Duodenal mucosa (tissue), 2 donors: Measurements from ENCODE around the gene HAUS1.
"Not testable (repeated sequence)": the region's sequence is repeated elsewhere in the genome, so short reads cannot be mapped to it uniquely, and the experiment has no call there.

ENCODE experiments used
- H3K27ac ChIP-seq: one replicate; pipeline ENCODE4 v1.7.0; 2013; ENCODE audit warnings: low read depth, low read length
- H3K27me3 ChIP-seq, 2 donors: one replicate each; pipeline ENCODE4 v1.7.0; 2013; ENCODE audit warnings: low read length in 2 of 2, control low read depth in 1 of 2; ENCODE audit not compliant: insufficient read depth in 2 of 2, control insufficient read depth in 1 of 2
- H3K36me3 ChIP-seq, 2 donors: one replicate each; pipeline ENCODE4 v1.7.0; 2013; ENCODE audit warnings: low read length in 2 of 2, control low read depth in 1 of 2; ENCODE audit not compliant: insufficient read depth in 2 of 2, control insufficient read depth in 1 of 2
- H3K4me1 ChIP-seq, 2 donors: one replicate each; pipeline ENCODE4 v1.7.0; 2013; ENCODE audit warnings: low read length in 2 of 2, control low read depth in 1 of 2; ENCODE audit not compliant: insufficient read depth in 2 of 2, control insufficient read depth in 1 of 2
- H3K4me3 ChIP-seq, 2 donors: one replicate each; pipeline ENCODE4 v1.7.0; 2013; ENCODE audit warnings: low read length in 2 of 2, low read depth in 1 of 2
- H3K9ac ChIP-seq, 2 donors: one replicate each; pipeline ENCODE4 v1.7.0; 2013; ENCODE audit warnings: low read length in 2 of 2, low read depth in 1 of 2
- H3K9me3 ChIP-seq, 2 donors: one replicate each; pipeline ENCODE4 v1.7.0; 2013; ENCODE audit warnings: low read length in 2 of 2, control low read depth in 1 of 2; ENCODE audit not compliant: control insufficient read depth in 1 of 2

Gene HAUS1

DNA sequence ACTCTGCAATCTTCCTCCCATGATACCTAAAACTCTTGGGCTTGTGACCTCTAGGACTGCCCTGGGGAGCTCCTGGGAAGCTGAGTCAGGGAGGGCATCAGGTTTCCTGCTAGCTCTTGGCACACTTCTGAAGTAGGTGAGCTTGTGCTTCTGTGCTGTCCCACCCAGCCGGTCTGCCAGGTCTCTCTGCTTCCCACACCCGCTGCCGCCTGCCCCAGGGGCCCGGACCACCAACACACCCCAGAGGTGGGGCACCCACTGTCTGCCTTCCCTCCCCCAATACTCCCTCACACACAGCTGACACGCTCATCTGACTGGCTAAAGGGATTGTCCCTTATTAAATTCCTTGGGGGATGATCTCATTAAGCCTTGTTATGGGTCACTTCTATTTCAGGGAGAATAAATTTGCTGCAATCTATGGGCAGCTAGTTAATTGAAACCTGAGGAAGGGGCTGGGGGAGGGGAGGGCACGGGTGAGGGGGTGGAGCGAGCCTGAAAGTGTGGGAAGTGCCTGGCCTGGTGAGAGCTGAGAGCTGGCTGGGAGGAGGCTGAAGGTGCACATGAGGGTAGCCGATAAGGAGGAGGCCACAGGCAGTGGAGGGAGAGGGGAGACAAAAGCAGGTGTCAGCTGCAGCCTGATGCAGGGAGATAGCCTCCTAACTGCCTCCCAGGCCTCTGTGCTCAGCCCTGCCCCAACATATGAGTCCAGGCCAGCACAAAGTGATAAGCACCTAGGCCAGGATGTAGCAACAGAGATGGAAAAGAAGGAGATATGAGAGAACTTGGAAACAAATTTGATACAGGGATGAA lies 48.8 kb downstream of the HAUS1 start:
- H3K27me3 ChIP-seq: no peaks in the 10 kb centered on the region
- H3K36me3 ChIP-seq: no peaks in the 10 kb centered on the region
- H3K9ac ChIP-seq: no peak overlapping the region
- H3K27ac ChIP-seq: no peak overlapping the region
- no peaks in the 10 kb centered on the region for H3K9me3 ChIP-seq
- H3K4me1 ChIP-seq: peaks cover 0 to 2% of the 10 kb centered on the region in 2 donors
- H3K4me3 ChIP-seq: no peak overlapping the region

DNA sequence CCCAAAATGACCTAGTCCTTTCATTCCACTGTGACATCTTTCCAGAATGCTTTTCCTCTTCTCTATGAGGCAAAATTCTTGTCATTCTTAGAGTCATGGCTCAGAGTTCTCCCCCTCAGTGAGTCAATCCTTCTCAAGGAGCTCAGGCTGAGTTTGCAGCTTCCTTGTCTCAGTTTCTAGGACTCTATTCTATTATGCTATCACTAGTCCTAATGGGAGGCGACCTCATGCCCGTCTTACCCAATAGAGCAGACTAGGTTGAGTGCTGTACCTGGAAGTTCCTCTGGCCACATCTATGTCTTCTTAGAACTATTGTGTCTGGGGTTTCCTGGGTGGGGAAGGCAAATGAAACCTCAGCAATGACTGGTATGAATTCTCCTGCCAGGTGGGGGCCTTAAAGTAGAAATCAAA lies 51.5 kb downstream of the HAUS1 start:
- H3K4me3 ChIP-seq: no peak overlapping the region
- no peak overlapping the region for H3K27ac ChIP-seq
- H3K9ac ChIP-seq: no peak overlapping the region
- H3K36me3 ChIP-seq: no peaks in the 10 kb centered on the region
- H3K9me3 ChIP-seq: no peaks in the 10 kb centered on the region
- no peaks in the 10 kb centered on the region for H3K4me1 ChIP-seq
- no peaks in the 10 kb centered on the region for H3K27me3 ChIP-seq

DNA sequence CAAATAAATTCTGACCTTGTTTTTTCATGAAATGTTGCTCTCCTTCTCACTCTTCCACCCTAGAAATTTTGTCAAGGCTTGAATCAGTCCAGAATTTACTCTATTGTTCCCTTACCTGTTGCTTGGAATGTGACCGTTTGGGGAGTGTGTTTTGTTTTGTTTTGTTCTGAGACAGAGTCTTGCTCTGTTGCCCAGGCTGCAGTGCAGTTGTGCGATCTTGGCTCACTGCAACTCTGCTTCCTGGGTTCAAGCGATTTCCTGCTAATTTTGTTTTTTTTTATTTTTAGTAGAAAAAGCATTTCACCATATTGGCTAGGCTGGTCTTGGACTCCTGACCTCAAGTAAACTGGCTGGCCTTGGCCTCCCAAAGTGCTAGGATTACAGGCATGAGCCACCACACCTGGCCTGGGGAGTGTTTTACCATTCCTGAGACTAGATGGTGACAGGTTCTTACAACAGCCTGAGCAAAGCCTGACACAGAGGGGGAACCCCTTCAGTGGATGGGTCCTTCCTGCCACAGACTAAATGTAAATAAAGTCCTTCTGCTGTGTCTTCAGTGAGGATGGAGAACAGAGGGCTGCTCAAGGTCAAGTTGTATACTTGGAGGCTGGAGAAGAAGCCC lies 52.0 kb downstream of the HAUS1 start:
- Histone ChIP-seq H3K9ac (no peak overlapping the region), H3K36me3 (no peaks in the 10 kb centered on the region), H3K4me1 (no peaks in the 10 kb centered on the region), H3K9me3 (no peaks in the 10 kb centered on the region), H3K27me3 (no peaks in the 10 kb centered on the region), H3K27ac (no peak overlapping the region), H3K4me3 (no peak overlapping the region)

DNA sequence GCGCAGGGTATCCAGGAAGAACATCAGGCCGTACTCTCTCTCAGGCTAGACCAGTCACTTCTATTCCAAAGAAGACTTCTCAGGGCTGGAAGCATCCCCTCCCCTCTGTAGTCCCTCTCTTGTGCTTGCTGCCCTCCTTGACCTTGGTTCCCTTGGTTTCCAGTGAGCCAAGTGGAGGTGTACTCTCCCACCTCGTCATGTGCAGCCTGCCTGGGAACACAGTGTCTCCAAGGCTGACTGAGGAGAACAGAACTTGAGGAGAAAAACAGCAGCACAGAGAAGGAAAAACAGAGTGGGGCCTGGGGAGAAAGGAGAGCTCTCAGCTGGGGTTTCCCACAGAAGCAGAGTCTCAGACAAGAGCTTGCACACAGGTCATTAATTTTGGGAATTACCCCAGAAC lies 52.7 kb downstream of the HAUS1 start:
- Histone ChIP-seq H3K4me1 (no peaks in the 10 kb centered on the region), H3K27me3 (no peaks in the 10 kb centered on the region), H3K27ac (no peak overlapping the region), H3K36me3 (no peaks in the 10 kb centered on the region), H3K9me3 (no peaks in the 10 kb centered on the region), H3K4me3 (no peak overlapping the region), H3K9ac (no peak overlapping the region)

DNA sequence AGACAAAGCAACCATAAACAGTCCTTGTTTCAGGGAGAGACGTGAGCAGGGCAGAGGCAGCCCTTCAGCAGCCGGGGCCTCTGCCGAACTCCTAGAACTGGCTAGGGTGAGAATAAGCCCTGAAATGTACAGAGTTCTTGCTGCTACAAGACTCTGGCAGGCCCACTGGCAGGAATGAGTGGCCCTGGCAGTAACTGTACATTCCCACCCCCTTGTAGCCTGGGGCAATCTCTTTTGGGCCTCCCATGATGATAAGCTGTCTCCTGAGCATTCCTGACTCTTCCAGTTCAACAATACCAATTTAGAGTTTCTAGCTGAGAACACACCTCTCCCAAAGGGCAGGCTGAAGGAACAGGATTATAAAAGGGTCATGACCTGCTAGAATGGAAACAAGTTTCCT lies 54.3 kb downstream of the HAUS1 start:
- H3K36me3 ChIP-seq: no peaks in the 10 kb centered on the region
- no peak overlapping the region for H3K9ac ChIP-seq
- H3K27ac ChIP-seq: no peak overlapping the region
- H3K4me3 ChIP-seq: no peak overlapping the region
- no peaks in the 10 kb centered on the region for H3K27me3 ChIP-seq
- no peaks in the 10 kb centered on the region for H3K9me3 ChIP-seq
- H3K4me1 ChIP-seq: no peaks in the 10 kb centered on the region

DNA sequence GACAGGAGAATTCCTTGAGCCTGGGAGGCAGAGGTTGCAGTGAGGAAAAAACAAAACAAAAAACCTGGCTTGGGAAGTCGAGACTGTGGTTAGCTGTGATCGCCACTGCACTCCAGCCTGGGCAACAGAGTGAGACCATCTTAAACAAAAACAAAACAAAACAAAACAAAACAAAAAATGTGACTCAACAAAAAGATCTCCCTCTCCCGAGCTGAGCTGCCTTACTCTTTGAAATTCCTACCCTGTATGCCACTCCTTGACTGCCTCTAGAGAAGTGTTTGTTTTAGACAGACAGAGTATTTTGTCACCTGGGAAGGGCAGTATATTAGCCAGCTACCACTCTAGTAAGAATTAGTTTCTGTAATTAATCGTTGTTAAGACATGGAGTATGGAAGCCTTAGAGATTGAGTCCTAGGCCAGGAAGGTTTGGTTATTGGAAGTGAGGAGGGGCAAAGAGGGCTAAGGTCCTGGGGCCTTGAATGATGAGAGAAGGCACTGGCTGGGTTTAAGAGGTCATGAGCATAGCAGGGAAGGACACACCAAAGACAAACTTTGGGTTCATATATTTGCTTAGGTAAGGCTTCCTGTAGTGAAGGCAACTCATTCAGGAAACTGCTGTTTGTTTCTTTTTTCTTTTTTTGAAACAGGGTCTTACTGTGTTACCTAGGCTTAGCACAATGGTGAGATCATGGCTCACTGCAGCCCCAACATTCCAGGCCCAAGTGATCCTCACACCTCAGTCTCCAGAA lies 56.0 kb downstream of the HAUS1 start:
- Histone ChIP-seq H3K27ac (no peak overlapping the region), H3K27me3 (no peaks in the 10 kb centered on the region), H3K9me3 (no peaks in the 10 kb centered on the region), H3K4me3 (no peak overlapping the region), H3K9ac (no peak overlapping the region), H3K36me3 (no peaks in the 10 kb centered on the region), H3K4me1 (no peaks in the 10 kb centered on the region)

DNA sequence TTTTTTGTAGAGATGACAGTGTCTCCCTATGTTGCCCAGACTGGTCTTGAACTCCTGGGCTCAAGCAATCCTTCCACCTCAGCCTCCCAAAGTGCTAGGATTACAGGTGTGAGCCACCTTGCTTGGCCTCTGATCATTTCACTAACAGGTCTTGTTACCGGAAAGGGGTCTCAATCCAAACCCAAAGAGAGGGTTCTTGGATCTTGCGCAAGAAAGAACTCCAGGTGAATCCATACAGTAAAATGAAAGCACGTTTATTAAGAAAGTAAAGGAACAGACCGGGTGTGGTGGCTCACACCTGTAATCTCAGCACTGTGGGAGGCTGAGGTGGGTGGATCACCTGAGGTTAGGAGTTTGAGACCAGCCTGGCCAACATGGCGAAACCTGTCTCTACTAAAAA lies 56.7 kb downstream of the HAUS1 start:
- H3K4me1 ChIP-seq, H3K4me3 ChIP-seq: not testable (repeated sequence)

DNA sequence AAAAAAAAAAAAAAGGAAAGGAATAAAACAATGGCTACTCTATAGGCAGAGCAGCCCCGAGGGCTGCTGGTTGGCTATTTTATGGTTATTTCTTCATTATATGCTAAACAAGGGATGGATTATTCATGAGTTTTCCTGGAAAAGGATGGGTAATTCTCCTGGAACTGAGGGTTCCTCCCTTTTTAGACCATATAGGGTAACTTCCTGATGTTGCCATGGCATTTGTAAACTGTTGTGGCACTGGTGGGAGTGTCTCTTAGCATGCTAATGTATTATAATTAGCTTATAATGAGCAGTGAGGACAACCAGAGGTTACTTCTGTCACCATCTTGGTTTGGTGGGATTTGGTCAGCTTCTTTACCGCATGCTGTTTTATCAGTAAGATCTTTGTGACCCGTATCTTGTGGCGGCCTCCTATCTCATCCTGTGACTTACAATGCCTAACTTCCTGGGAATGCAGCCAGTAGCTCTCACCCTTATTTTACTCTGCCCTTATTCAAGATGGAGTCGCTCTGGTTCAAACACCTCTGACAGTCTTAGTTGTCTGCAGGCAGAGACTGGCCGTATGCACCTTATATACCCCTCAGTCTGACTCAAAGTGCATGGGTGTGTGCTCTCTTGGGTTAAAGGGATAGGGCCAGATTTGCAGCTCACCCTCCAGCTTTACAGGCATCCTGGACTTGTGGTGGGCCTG lies 57.7 kb downstream of the HAUS1 start:
- Histone ChIP-seq H3K4me1 (no peaks in the 10 kb centered on the region), H3K4me3 (no peak overlapping the region), H3K27me3 (no peaks in the 10 kb centered on the region), H3K36me3 (no peaks in the 10 kb centered on the region), H3K9me3 (no peaks in the 10 kb centered on the region), H3K27ac (no peak overlapping the region), H3K9ac (no peak overlapping the region)

More for the DNA sequence above, 56.7 kb downstream of the HAUS1 start:
- H3K9me3 ChIP-seq, H3K27ac ChIP-seq, H3K36me3 ChIP-seq, H3K27me3 ChIP-seq, H3K9ac ChIP-seq: not testable (repeated sequence)

DNA sequence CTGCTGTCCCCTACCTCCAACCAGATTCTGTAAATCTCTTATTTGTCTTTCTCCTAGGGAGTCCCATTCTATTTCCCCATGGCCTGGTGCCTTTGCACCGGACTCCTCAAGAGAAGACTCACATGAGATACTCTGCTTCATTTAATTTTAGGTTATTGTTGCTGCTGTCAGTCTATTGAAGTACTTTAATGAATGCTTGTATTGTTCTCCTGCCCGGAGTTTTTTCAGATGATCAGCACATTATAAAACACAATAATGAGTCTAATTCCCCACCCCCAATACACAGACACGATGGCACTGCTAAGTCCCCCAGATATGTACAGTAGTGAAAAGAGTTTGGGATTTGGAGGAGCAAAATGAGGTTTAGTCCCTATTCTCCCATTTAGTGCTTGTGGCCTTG lies 58.9 kb downstream of the HAUS1 start:
- Histone ChIP-seq H3K27ac (no peak overlapping the region), H3K4me3 (no peak overlapping the region), H3K27me3 (no peaks in the 10 kb centered on the region), H3K4me1 (peaks cover 0 to 4% of the 10 kb centered on the region in 2 donors), H3K9me3 (no peaks in the 10 kb centered on the region), H3K9ac (no peak overlapping the region), H3K36me3 (no peaks in the 10 kb centered on the region)
